22Rv1 (cell line): Measurements from ENCODE around the gene ZNF516.

ENCODE experiments used
- CTCF ChIP-seq: fragments of 450-650 bp; IDR thresholded peaks from 2 replicates; pipeline ENCODE4 v1.5.1; 2017; ENCODE audit warnings: mild to moderate bottlenecking
- ZFX ChIP-seq: fragments of 450-650 bp; IDR thresholded peaks from 2 replicates; pipeline ENCODE4 v1.6.1; 2017; ENCODE audit warnings: antibody characterized with exemption, borderline replicate concordance

DNA sequence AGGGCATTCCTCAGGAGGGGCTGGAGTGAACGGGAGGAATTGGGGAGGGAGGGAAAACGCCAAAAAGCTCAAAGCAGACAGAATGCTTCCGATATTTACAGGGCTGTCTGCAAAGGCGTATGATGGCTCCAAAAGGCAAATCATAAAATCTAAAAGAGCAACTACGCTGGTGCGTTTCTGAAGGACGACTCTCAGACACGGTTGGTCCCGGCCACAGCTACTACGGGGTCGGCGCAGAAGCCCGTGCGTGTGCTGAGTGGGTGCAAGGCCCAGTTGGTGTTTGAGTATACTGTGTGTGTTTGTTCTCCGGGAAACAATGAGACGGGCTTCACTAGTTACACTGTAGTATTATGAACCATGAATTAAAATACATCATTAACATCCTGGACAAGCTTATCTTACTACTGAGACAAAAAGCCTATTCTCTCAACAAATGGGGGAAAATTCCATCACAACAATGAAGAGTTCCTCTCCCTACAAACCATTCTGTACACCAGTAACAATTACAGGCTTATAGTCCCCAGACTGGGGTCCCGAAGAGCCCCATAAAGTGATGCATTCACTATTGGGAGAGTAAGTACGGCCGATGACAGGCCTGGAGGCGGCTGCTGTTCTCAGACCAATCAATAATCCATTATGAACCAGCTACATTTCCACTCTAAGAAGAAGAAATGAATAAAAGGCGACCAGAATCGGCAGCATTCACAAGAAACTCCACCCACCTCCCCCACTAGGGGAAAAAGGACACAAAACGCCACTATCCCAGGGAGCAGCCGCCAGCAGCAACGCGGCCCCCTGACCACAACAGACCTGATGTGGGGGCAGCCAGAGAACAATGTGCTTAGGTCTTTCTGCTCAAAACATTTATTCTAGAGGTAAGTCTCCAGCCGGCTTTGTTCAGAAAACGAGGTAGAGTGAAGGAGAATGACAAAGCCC is 43.4 kb downstream of the ZNF516 start:
- TF ChIP-seq CTCF (no peak), ZFX (no peak)
